ENCODE results near the gene CLMN. TPM values are rescaled to one million over a fixed set of nuclear protein-coding genes. Genes with fewer than 3 reads are reported as not detected.
"Not testable (repeated sequence)": the region's sequence is repeated elsewhere in the genome, so short reads cannot be mapped to it uniquely, and the experiment has no call there.

CLMN gene
- total and polyA plus RNA-seq, 2 experiments from 2014 or later: 0.11 to 0.53 TPM

DNA sequence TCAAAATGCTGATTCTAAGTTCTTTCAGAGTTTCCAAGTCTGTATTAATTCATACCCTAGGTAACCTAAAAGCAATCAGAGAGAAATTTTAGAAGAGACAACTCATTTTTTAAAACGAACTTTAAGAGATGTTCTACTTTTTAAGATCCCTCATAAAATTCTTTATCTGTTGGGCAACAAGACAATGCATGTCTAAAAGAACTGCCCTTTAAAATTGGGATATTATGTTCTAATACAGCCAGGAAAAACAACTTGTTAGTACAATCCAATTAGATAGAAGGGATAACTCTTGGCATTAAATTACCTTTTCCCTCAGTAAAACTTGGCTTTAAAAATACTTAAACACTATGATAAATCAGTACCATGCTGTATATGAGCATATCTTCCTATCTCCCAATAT, 178.0 kb downstream of the CLMN start:
- Histone ChIP-seq H3K27ac (no peak overlapping the region), H3F3A (ENCODE audit: insufficient read depth) (peaks cover 19% of the 10 kb centered on the region), H4K20me1 (ENCODE audit: insufficient read depth) (no peaks in the 10 kb centered on the region; the same call in 1 of the 2 replicates), H3K9ac (no peak overlapping the region), H3K4me2 (ENCODE audit: unreplicated experiment) (peak overlapping the region; percentile 4), H3K9me2 (ENCODE audit: insufficient read depth) (no peaks in the 10 kb centered on the region), H3K79me2 (ENCODE audit: insufficient read depth) (peaks cover 95% of the 10 kb centered on the region), H3K4me3 (no peak overlapping the region), H2AFZ (no peak overlapping the region), H3K27me3 (replicated peaks; ENCODE audit: insufficient read depth) (no peaks in the 10 kb centered on the region), H3K4me1 (ENCODE audit: insufficient read depth) (peaks cover 24% of the 10 kb centered on the region), H3K9me3 (ENCODE audit: low read depth) (no peaks in the 10 kb centered on the region), H3K36me3 (ENCODE audit: low read depth) (no peaks in the 10 kb centered on the region)
- WGBS, 2 experiments (ENCODE audit: low coverage in 1 of 2, low lambda C conversion rate in 2 of 2, missing lambda C conversion rate in 2 of 2): 38 to 52% methylated on average over 1 of the region's 1 CpG
- DNase-seq: no peak
- in situ Hi-C loops (cut with MboI): no loop called here
- TF ChIP-seq EZH2phosphoT487 (IDR thresholded peaks at IDR 0.05; ENCODE audit: insufficient read depth, low read depth): no peak
- TF ChIP-seq EZH2 (IDR thresholded peaks at IDR 0.05; ENCODE audit: insufficient read depth, poor library complexity, severe bottlenecking): no peak

DNA sequence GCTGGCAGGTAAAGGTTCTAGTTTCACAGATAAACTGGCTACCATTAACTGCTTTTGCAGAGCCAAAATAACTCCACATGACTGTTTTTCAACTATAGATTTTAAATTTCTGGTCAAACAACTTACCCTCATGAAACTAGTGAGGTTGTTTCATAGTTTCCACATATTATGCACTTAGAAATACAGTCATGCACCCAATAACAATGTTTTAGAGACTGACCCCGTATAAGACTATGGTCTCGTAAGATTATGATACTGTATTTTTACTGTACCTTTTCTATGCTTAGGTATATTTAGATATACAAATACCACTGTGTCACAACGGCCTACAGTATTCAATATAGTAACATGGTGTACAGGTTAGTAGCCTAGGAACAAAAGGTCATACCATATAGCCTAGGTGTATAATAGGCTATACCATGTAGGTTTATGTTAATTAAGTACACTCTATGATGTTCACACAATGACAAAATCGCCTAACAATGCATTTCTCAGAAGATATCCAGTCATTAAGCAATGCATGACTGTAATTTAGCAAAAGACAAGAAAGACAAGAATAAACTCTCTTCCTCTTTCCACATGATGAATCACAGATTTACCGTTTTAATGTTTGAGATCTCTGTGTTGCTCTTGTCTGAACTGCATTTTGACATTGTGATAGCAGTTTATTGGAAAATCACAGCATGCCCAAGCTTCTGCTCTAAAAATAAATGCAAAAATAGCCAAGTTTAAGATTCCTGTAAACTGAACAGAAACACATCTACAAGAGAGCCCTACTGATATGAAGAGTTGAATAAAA, 179.4 kb downstream of the CLMN start:
- H3K4me2 ChIP-seq (ENCODE audit: unreplicated experiment): peak overlapping the region; percentile 48
- H3F3A ChIP-seq (ENCODE audit: insufficient read depth): peaks cover 19% of the 10 kb centered on the region
- peak overlapping the region; percentile 30 for H3K9ac ChIP-seq
- no peak overlapping the region for H3K4me3 ChIP-seq
- H4K20me1 ChIP-seq (ENCODE audit: insufficient read depth): peaks cover 10% of the 10 kb centered on the region; the same call in 1 of the 2 replicates
- no peaks in the 10 kb centered on the region for H3K36me3 ChIP-seq (ENCODE audit: low read depth)
- no peak for TF ChIP-seq EZH2phosphoT487 (IDR thresholded peaks at IDR 0.05; ENCODE audit: insufficient read depth, low read depth)
- TF ChIP-seq EZH2 (IDR thresholded peaks at IDR 0.05; ENCODE audit: insufficient read depth, poor library complexity, severe bottlenecking): no peak
- H3K9me3 ChIP-seq (ENCODE audit: low read depth): no peaks in the 10 kb centered on the region
- peak; percentile 80 for DNase-seq
- H2AFZ ChIP-seq: no peak overlapping the region
- in situ Hi-C loops (cut with MboI): no loop called here
- peaks cover 24% of the 10 kb centered on the region for H3K4me1 ChIP-seq (ENCODE audit: insufficient read depth)
- no peaks in the 10 kb centered on the region for H3K27me3 ChIP-seq (replicated peaks; ENCODE audit: insufficient read depth)
- H3K9me2 ChIP-seq (ENCODE audit: insufficient read depth): no peaks in the 10 kb centered on the region; the same call in 1 of the 2 replicates
- H3K27ac ChIP-seq: peak overlapping the region; percentile 59
- WGBS, 2 experiments (ENCODE audit: low coverage in 1 of 2, low lambda C conversion rate in 2 of 2, missing lambda C conversion rate in 2 of 2): 52 to 54% methylated on average over 5 of the region's 5 CpGs
- H3K79me2 ChIP-seq (ENCODE audit: insufficient read depth): peaks cover 95% of the 10 kb centered on the region

DNA sequence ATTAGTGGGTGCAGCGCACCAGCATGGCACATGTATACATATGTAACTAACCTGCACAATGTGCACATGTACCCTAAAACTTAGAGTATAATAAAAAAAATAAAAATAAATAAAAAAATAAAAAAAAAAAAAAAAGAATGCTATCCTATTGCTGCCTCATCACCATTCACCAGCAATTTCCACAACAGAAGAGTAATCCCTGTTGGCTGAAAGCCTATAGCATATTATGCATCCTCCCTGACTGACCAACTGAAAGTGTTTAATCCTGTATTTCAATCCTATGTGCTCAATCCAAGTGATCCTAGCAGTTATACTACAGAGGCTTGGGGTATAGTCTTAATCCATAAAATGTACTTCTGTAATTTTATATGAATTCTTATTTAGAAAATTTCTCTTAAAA, 180.8 kb downstream of the CLMN start:
- Histone ChIP-seq H3K9me3 (ENCODE audit: low read depth) (no peaks in the 10 kb centered on the region), H3K4me3 (no peak overlapping the region), H3F3A (ENCODE audit: insufficient read depth) (peaks cover 19% of the 10 kb centered on the region), H3K4me1 (ENCODE audit: insufficient read depth) (peaks cover 24% of the 10 kb centered on the region), H3K27ac (no peak overlapping the region), H3K79me2 (ENCODE audit: insufficient read depth) (peaks cover 95% of the 10 kb centered on the region), H3K36me3 (ENCODE audit: low read depth) (no peaks in the 10 kb centered on the region), H2AFZ (no peak overlapping the region), H4K20me1 (ENCODE audit: insufficient read depth) (peaks cover 10% of the 10 kb centered on the region; the same call in 1 of the 2 replicates), H3K9ac (no peak overlapping the region), H3K27me3 (replicated peaks; ENCODE audit: insufficient read depth) (no peaks in the 10 kb centered on the region), H3K4me2 (ENCODE audit: unreplicated experiment) (peak overlapping the region; percentile 25), H3K9me2 (ENCODE audit: insufficient read depth) (no peaks in the 10 kb centered on the region; the same call in 1 of the 2 replicates)
- DNase-seq: peak; percentile 66
- no CpG with 5 or more reads among the region's 1 CpG for WGBS, 2 experiments (ENCODE audit: low coverage in 1 of 2, low lambda C conversion rate in 2 of 2, missing lambda C conversion rate in 2 of 2)
- in situ Hi-C loops (cut with MboI): no loop called here
- TF ChIP-seq EZH2 (IDR thresholded peaks at IDR 0.05; ENCODE audit: insufficient read depth, poor library complexity, severe bottlenecking): no peak
- no peak for TF ChIP-seq EZH2phosphoT487 (IDR thresholded peaks at IDR 0.05; ENCODE audit: insufficient read depth, low read depth)

DNA sequence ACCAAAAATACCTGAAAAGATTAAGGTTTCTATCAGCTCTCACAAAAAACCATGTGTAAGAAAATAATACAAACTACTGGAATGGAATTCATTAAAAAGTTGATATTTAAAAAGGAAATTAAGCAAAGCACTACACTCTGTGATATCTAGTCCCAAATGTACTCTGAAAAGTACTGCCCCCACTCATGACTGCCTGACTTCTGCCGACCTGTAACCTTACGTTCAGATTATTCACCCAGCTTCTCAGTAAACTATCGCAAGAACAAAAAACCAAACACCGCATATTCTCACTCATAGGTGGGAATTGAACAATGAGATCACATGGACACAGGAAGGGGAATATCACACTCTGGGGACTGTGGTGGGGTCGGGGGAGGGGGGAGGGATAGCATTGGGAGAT, 181.3 kb downstream of the CLMN start:
- Histone ChIP-seq H3F3A (ENCODE audit: insufficient read depth) (peaks cover 19% of the 10 kb centered on the region), H3K4me1 (ENCODE audit: insufficient read depth) (peaks cover 27% of the 10 kb centered on the region), H3K79me2 (ENCODE audit: insufficient read depth) (peaks cover 95% of the 10 kb centered on the region)
- 78 to 82% methylated on average over 4 of the region's 5 CpGs for WGBS, 2 experiments (ENCODE audit: low coverage in 1 of 2, low lambda C conversion rate in 2 of 2, missing lambda C conversion rate in 2 of 2)
- H3K4me2 ChIP-seq (ENCODE audit: unreplicated experiment); H2AFZ ChIP-seq; H3K27ac ChIP-seq; DNase-seq; H3K36me3 ChIP-seq (ENCODE audit: low read depth); H3K9ac ChIP-seq; H3K9me3 ChIP-seq (ENCODE audit: low read depth); H3K27me3 ChIP-seq (replicated peaks; ENCODE audit: insufficient read depth); H4K20me1 ChIP-seq (ENCODE audit: insufficient read depth); H3K4me3 ChIP-seq; H3K9me2 ChIP-seq (ENCODE audit: insufficient read depth); in situ Hi-C loops (cut with MboI): not testable (repeated sequence)

Measured in GM23248 (cell line).